GM12878 (cell line): ENCODE results near the gene CFAP92. TPM values are rescaled to one million over a fixed set of nuclear protein-coding genes. Genes with fewer than 3 reads are reported as not detected.

ENCODE experiments used
- ATAC-seq: fragments of 200-7000 bp; cut with Tn5 transposase; 3 replicates; pipeline ENCODE4 v1.9.1; 2020; ENCODE audit warnings: mild to moderate bottlenecking, moderate library complexity
- BruUV-seq: library from RNA; stranded (reverse); fragments of 400-500 nt; replicated peaks from 2 replicates; lab custom pipeline; 2021; lab: Mats Ljungman, UMichigan
- CTCF ChIA-PET: fragments of 300-600 bp; sonication (Branson Sonifier 250); formaldehyde crosslinking; extraction: SDS; loops from one replicate; lab custom pipeline; 2021; ENCODE audit warnings: inconsistent platforms; lab: Yijun Ruan, JAX
- POLR2A ChIA-PET: fragments of 350-600 bp; formaldehyde crosslinking; extraction: SDS; loops from one replicate; lab custom pipeline; 2021; ENCODE audit warnings: inconsistent platforms; lab: Charles Lee
- RAD21 ChIA-PET: fragments of 300-600 bp; sonication (Branson Sonifier 250); formaldehyde crosslinking; loops from one replicate; lab custom pipeline; 2023; ENCODE audit warnings: antibody characterized with exemption; ENCODE audit not compliant: unreplicated experiment; lab: Charles Lee
- SMC1A ChIA-PET: fragments of 300-600 bp; sonication (Branson Sonifier 250); formaldehyde crosslinking; loops from one replicate; lab custom pipeline; 2023; ENCODE audit not compliant: unreplicated experiment, uncharacterized antibody; lab: Charles Lee
- DNase-seq: peaks from one replicate; pipeline ENCODE4 v3.0.0-alpha.2; 2011; ENCODE audit warnings: low read depth, low spot score
- FAIRE-seq: peaks from 3 replicates; lab custom pipeline; 2011; peaks lifted over from hg19 to GRCh38; lab: Jason Lieb, UNC
- H2AFZ ChIP-seq: 2 replicates; pipeline ENCODE4 v1.6.0; 2011; ENCODE audit warnings: low read depth, low read length, control low read depth; ENCODE audit not compliant: control insufficient read depth
- H3K27ac ChIP-seq: 2 replicates; pipeline ENCODE4 v1.5.1; 2011; ENCODE audit warnings: control low read depth; ENCODE audit not compliant: control insufficient read depth, insufficient read depth
- H3K27me3 ChIP-seq, 2 experiments: replicated peaks in 1 of 2; 2 replicates each; pipeline versions ENCODE4 v1.6.0 to v1.6.1; 2011; ENCODE audit warnings: low read length in 1 of 2; ENCODE audit not compliant: control insufficient read depth in 2 of 2, insufficient read depth in 2 of 2
- H3K36me3 ChIP-seq, 2 experiments: 2 replicates each; pipeline ENCODE4 v1.5.1; 2011; ENCODE audit warnings: low read length in 1 of 2; ENCODE audit not compliant: control insufficient read depth in 2 of 2, insufficient read depth in 2 of 2
- H3K4me1 ChIP-seq: 2 replicates; pipeline ENCODE4 v1.6.1; 2011; ENCODE audit warnings: mild to moderate bottlenecking, low read length, moderate library complexity, mixed read lengths; ENCODE audit not compliant: control insufficient read depth, insufficient read depth
- H3K4me2 ChIP-seq: 2 replicates; pipeline ENCODE4 v1.6.0; 2011; ENCODE audit warnings: control low read depth; ENCODE audit not compliant: control insufficient read depth, insufficient read depth
- H3K4me3 ChIP-seq: fragments of 200-600 bp; sonication (generic); 2 replicates; pipeline ENCODE4 v1.5.1; 2016
- H3K79me2 ChIP-seq: 2 replicates; pipeline ENCODE4 v1.6.0; 2011; ENCODE audit warnings: low read length; ENCODE audit not compliant: control insufficient read depth, insufficient read depth
- H3K9ac ChIP-seq: 2 replicates; pipeline ENCODE4 v1.8.0; 2011; ENCODE audit warnings: low read length, control low read depth, mixed read lengths; ENCODE audit not compliant: control insufficient read depth, insufficient read depth
- H3K9me3 ChIP-seq: replicated peaks from 3 replicates; pipeline ENCODE4 v1.5.1; 2011; ENCODE audit warnings: mild to moderate bottlenecking, low read length; ENCODE audit not compliant: control insufficient read depth, insufficient read depth
- H4K20me1 ChIP-seq: 2 replicates; pipeline ENCODE4 v1.6.0; 2011; ENCODE audit not compliant: control insufficient read depth, insufficient read depth
- ATF2 ChIP-seq: IDR thresholded peaks from 2 replicates; pipeline ENCODE4 v1.6.1; 2012; ENCODE audit warnings: low read length, inconsistent platforms
- BCLAF1 ChIP-seq: fragments of 450-650 bp; IDR thresholded peaks from 2 replicates; pipeline ENCODE4 v1.6.1; 2017; ENCODE audit warnings: antibody characterized with exemption, mild to moderate bottlenecking, moderate library complexity
- CHD1 ChIP-seq: IDR thresholded peaks from 2 replicates; pipeline ENCODE4 v1.6.1; 2012; ENCODE audit warnings: low read depth, low read length, improper control_type of control experiment
- HDAC2 ChIP-seq: fragments of 200-600 bp; sonication (generic); IDR thresholded peaks from 2 replicates; pipeline ENCODE4 v1.6.1; 2017
- MEF2A ChIP-seq: IDR thresholded peaks from 2 replicates; pipeline ENCODE4 v1.6.1; 2011; ENCODE audit warnings: low read depth, mild to moderate bottlenecking, low read length, moderate library complexity; ENCODE audit not compliant: insufficient read depth
- NFXL1 ChIP-seq: fragments of 450-650 bp; IDR thresholded peaks from 2 replicates; pipeline ENCODE4 v1.6.1; 2017; ENCODE audit warnings: antibody characterized with exemption, mild to moderate bottlenecking, borderline replicate concordance
- RAD21 ChIP-seq: IDR thresholded peaks from 2 replicates; pipeline ENCODE4 v1.6.1; 2011; ENCODE audit warnings: mild to moderate bottlenecking, low read depth, low read length, moderate library complexity; ENCODE audit not compliant: insufficient read depth
- ZZZ3 ChIP-seq: IDR thresholded peaks from 2 replicates; pipeline ENCODE4 v1.6.1; 2011; ENCODE audit warnings: low read depth; ENCODE audit not compliant: control insufficient read depth, insufficient read length
- WGBS: methylation state at CpG from one replicate; pipeline ENCODE4 v1.1.6; 2016; ENCODE audit warnings: low lambda C conversion rate; ENCODE audit not compliant: insufficient replicate concordance, insufficient coverage; ENCODE audit errors: missing lambda C conversion rate; 5-methylcytosine and 5-hydroxymethylcytosine counted together
- in situ Hi-C: fragments of 300-500 bp; cut with MboI; formaldehyde crosslinking; loops from 9 replicates; pipeline ENCODE4 v1.14.3; 2018; ENCODE audit warnings: mixed read lengths
- intact Hi-C: fragments of 100-400 bp; cut with micrococcal nuclease; formaldehyde crosslinking; loops from one replicate; pipeline ENCODE4 v1.14.2; 2022; ENCODE audit not compliant: unreplicated experiment
- polyA plus RNA-seq, 11 experiments: library from polyadenylated mRNA; depleted of rRNA in 4 of 11; unstranded in 6 of 11; stranded (reverse) in 5 of 11; fragments of >200 nt; fragmentation: Nextera tagmentation in 4 of 11; fragmentation: Illumina TruSeq in 1 of 11; extraction: Ambion mirVana in 4 of 11; extraction: Trizol in 1 of 11; gene quantifications; 1 replicate in 1 of 11; 2 replicates in 10 of 11; pipeline versions ENCODE4 v1.2.1 to v1.2.3, GENCODE V29; 2011 to 2016; ENCODE audit warnings: inconsistent platforms in 2 of 11, missing spikeins in 2 of 11, low read depth in 1 of 11
- total RNA-seq, 4 experiments: library from RNA; depleted of rRNA in 3 of 4; stranded (reverse); fragments of >200 nt in 3 of 4; fragmentation: Illumina TruSeq in 1 of 4; extraction: Trizol in 1 of 4; gene quantifications; 2 replicates each; pipeline versions ENCODE4 v1.2.1 to v1.2.3, GENCODE V29; 2013 to 2021
- TF ChIP-seq, protein P1 (sequence below): IDR thresholded peaks from 2 replicates; pipeline ENCODE4 v1.6.1; 2012; ENCODE audit warnings: mild to moderate bottlenecking, low read depth, low read length

The CFAP92 gene
- total and polyA plus RNA-seq, 10 of the 15 experiments (the other 5 are each of a cell fraction or from before 2014, with no cell fraction given), result 0.05 to 0.52 (median 0.14) TPM; not detected in 7

GRCh38 chr3:129002573-129003569, 9.0 kb upstream of the CFAP92 start:
- no peaks in the 10 kb centered on the region for H3K36me3 ChIP-seq
- no peak overlapping the region for H3K9ac ChIP-seq
- DNase-seq (no peak), FAIRE-seq (no peak)
- H4K20me1 ChIP-seq, result no peaks in the 10 kb centered on the region
- no peaks in the 10 kb centered on the region for H3K9me3 ChIP-seq
- ChIA-PET CTCF (no interaction called here), POLR2A (no interaction called here), RAD21 (no interaction called here), SMC1A (interaction anchor here (0.6 kb wide), 1 partner anchor 246 kb away, joined by 3 read pairs; the partner anchor contains the start of gene COPG1)
- H2AFZ ChIP-seq, result no peak overlapping the region
- no peaks in the 10 kb centered on the region for H3K4me1 ChIP-seq
- H3K4me2 ChIP-seq, result no peak overlapping the region
- no peaks in the 10 kb centered on the region for H3K79me2 ChIP-seq
- BruUV-seq, result no TSS peak
- no peak overlapping the region for H3K27ac ChIP-seq
- peaks cover 7 to 18% of the 10 kb centered on the region in 2 experiments for H3K27me3 ChIP-seq
- in situ Hi-C loops, result no loop called here
- WGBS, result 74% methylated on average over 28 of the region's 28 CpGs
- intact Hi-C loops, result no loop called here
- no peak overlapping the region for H3K4me3 ChIP-seq
- TF ChIP-seq BCLAF1 (no peak), RAD21 (no peak), CHD1 (no peak), NFXL1 (no peak), ATF2 (no peak), MEF2A (no peak), ZZZ3 (no peak), HDAC2 (no peak)
- TF ChIP-seq, protein P1, sequence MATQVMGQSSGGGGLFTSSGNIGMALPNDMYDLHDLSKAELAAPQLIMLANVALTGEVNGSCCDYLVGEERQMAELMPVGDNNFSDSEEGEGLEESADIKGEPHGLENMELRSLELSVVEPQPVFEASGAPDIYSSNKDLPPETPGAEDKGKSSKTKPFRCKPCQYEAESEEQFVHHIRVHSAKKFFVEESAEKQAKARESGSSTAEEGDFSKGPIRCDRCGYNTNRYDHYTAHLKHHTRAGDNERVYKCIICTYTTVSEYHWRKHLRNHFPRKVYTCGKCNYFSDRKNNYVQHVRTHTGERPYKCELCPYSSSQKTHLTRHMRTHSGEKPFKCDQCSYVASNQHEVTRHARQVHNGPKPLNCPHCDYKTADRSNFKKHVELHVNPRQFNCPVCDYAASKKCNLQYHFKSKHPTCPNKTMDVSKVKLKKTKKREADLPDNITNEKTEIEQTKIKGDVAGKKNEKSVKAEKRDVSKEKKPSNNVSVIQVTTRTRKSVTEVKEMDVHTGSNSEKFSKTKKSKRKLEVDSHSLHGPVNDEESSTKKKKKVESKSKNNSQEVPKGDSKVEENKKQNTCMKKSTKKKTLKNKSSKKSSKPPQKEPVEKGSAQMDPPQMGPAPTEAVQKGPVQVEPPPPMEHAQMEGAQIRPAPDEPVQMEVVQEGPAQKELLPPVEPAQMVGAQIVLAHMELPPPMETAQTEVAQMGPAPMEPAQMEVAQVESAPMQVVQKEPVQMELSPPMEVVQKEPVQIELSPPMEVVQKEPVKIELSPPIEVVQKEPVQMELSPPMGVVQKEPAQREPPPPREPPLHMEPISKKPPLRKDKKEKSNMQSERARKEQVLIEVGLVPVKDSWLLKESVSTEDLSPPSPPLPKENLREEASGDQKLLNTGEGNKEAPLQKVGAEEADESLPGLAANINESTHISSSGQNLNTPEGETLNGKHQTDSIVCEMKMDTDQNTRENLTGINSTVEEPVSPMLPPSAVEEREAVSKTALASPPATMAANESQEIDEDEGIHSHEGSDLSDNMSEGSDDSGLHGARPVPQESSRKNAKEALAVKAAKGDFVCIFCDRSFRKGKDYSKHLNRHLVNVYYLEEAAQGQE, result no peak
- TF ChIP-seq, all 136 proteins: peak for 0
- ATAC-seq, result no peak
